Keratinocyte (primary cell): ENCODE data around the gene AGPAT3.

Experiments
- EZH2 ChIP-seq: IDR thresholded peaks from one replicate; pipeline ENCODE4 v1.6.1; 2012; ENCODE audit warnings: inconsistent platforms, mild to moderate bottlenecking, low read length, moderate library complexity
- TF ChIP-seq, protein P1 (sequence below), 3 experiments: IDR thresholded peaks in 1 of 3; conservative IDR thresholded peaks in 1 of 3; optimal IDR thresholded peaks in 1 of 3; 2 replicates in 2 of 3; 3 replicates in 1 of 3; pipeline versions ENCODE3 to v1.5.1; 2011; ENCODE audit warnings: low read length in 3 of 3, mild to moderate bottlenecking in 3 of 3, moderate library complexity in 2 of 3, control low read depth in 1 of 3, inconsistent platforms in 1 of 3; ENCODE audit not compliant: insufficient read depth in 2 of 3; ENCODE audit errors: extremely low read depth in 1 of 3

DNA sequence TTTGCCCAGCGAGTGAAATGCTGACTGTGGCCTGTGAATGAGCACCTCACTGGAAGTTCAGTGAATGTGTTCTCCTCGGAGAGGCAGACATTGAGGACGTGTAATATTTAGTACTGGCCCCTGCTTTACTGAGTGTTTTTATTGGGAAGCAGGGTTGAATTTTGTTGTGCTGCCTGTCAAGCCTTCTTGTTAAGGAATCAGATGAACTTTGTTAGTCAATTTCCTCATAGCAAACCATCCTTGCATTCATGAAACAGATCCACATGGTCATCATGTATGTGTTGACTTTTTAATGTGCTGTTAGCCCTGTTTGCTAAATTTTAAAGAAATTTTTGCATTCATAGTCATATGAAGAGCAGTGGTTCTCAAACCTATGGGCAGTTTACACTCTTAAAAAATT is 47.9 kb downstream of the AGPAT3 start:
- TF ChIP-seq, protein P1, sequence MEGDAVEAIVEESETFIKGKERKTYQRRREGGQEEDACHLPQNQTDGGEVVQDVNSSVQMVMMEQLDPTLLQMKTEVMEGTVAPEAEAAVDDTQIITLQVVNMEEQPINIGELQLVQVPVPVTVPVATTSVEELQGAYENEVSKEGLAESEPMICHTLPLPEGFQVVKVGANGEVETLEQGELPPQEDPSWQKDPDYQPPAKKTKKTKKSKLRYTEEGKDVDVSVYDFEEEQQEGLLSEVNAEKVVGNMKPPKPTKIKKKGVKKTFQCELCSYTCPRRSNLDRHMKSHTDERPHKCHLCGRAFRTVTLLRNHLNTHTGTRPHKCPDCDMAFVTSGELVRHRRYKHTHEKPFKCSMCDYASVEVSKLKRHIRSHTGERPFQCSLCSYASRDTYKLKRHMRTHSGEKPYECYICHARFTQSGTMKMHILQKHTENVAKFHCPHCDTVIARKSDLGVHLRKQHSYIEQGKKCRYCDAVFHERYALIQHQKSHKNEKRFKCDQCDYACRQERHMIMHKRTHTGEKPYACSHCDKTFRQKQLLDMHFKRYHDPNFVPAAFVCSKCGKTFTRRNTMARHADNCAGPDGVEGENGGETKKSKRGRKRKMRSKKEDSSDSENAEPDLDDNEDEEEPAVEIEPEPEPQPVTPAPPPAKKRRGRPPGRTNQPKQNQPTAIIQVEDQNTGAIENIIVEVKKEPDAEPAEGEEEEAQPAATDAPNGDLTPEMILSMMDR (optimal IDR thresholded peaks at IDR 0.05 in 1 of 3, IDR thresholded peaks at IDR 0.05 in 1 of 3, conservative IDR thresholded peaks at IDR 0.05 in 1 of 3; ENCODE audit: extremely low read depth in 1 of 3, insufficient read depth in 2 of 3, low read length in 3 of 3), result no peak
- TF ChIP-seq EZH2, result no peak
